Measurements from ENCODE around the gene NBEA. TPM values are rescaled to one million over a fixed set of nuclear protein-coding genes. Genes with fewer than 3 reads are reported as not detected.

NBEA gene
- total RNA-seq, 1 donor from 2014 or later: 6.1 TPM

DNA sequence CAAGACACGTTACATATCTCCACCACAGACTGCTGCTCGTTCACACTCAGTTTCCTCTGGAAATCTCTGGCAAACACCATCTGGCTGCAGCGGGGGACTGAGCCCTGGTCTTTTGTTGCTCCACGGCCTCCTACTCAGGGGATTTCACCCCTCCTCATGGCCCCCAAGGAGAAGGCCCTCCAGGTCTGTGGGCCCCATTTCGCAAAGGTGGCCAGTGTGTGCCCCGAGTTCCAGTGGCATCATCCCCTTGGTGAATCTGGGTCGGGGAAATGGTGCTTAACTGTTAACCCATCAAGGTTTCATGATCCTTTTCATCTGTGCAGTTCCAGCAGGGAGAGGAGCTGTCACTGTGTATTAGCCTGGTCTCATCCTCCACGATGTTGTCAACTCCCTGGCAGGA lies 769.8 kb downstream of the NBEA start:
- no peak for DNase-seq (ENCODE audit: low read depth)

DNA sequence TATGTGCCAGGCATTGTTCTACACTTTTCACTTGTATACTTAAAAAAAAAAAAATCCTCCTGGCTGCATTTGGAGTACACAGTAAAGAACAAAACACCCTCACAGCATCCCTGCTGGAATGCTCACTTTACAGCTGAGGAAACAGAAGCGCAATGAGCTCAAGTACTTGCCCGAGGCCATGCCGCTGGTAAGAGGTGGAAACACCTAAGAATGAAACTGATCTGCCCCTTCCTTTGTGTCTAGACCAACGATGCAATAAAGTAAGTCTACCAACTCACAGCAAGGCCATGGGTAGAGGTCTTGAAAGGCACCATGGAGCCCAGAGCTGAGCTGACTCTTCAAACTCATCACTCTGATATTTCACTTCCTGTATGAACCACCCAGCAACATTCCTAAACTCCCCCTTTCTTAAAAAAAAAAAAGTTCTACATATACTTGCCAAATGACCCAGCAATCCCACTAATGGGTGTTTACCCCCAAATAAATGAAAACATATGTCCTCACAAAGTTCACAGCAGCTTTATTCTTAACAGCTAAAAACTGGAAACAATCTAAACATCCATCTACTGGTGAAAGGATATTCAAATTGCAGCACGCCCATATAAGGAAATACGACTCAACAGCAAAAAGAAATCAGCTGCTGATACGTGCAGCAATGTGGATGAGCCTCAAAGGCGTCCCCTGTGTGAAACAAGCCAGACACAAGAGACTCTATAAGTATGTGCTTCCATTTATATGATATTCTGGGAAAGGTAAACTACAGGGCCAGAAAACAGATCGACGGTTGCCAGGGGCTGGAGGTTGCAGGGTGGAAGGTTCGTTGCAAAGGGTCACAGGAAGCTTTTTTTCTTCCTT lies 771.1 kb downstream of the NBEA start:
- DNase-seq (ENCODE audit: low read depth): no peak
- TF ChIP-seq, protein P1, sequence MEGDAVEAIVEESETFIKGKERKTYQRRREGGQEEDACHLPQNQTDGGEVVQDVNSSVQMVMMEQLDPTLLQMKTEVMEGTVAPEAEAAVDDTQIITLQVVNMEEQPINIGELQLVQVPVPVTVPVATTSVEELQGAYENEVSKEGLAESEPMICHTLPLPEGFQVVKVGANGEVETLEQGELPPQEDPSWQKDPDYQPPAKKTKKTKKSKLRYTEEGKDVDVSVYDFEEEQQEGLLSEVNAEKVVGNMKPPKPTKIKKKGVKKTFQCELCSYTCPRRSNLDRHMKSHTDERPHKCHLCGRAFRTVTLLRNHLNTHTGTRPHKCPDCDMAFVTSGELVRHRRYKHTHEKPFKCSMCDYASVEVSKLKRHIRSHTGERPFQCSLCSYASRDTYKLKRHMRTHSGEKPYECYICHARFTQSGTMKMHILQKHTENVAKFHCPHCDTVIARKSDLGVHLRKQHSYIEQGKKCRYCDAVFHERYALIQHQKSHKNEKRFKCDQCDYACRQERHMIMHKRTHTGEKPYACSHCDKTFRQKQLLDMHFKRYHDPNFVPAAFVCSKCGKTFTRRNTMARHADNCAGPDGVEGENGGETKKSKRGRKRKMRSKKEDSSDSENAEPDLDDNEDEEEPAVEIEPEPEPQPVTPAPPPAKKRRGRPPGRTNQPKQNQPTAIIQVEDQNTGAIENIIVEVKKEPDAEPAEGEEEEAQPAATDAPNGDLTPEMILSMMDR (IDR thresholded peaks at IDR 0.05; ENCODE audit: insufficient read depth, low read length, poor library complexity, severe bottlenecking): no peak

More for the DNA sequence above, 769.8 kb downstream of the NBEA start:
- no peak overlapping the region for H3K4me3 ChIP-seq (ENCODE audit: low read depth, low read length)
- TF ChIP-seq, protein P1 (IDR thresholded peaks at IDR 0.05; ENCODE audit: insufficient read depth, low read length, poor library complexity, severe bottlenecking): no peak
- no peaks in the 10 kb centered on the region for H3K36me3 ChIP-seq (ENCODE audit: control insufficient read depth, insufficient read depth, low read length)
- no peaks in the 10 kb centered on the region for H3K27me3 ChIP-seq (ENCODE audit: control insufficient read depth, insufficient read depth, low read length)

DNA sequence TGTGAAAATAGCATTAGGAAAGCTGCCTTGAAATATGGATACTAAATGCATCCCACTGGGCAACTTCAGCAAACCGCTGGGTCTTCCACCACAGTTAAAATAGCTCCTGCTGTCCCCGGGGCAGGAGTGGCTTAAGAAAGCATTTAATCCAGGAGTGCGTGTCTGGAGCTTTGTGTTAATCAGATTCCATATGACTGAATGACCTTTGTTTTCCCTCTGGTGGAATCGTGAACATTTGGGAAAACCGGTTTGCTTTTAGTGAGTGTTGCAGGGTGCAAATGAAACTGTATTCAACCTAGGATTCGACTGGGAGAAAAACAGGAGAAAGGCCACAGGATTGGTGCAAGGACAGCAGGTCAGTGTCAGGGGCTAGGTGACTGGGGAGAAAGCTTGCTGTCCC lies 772.1 kb downstream of the NBEA start:
- Histone ChIP-seq H3K27me3 (ENCODE audit: control insufficient read depth, insufficient read depth, low read length) (no peaks in the 10 kb centered on the region), H3K4me3 (ENCODE audit: low read depth, low read length) (no peak overlapping the region), H3K36me3 (ENCODE audit: control insufficient read depth, insufficient read depth, low read length) (no peaks in the 10 kb centered on the region)
- TF ChIP-seq, protein P1 (IDR thresholded peaks at IDR 0.05; ENCODE audit: insufficient read depth, low read length, poor library complexity, severe bottlenecking): no peak
- DNase-seq (ENCODE audit: low read depth): no peak

More for the DNA sequence above, 771.1 kb downstream of the NBEA start:
- Histone ChIP-seq H3K4me3 (ENCODE audit: low read depth, low read length) (no peak overlapping the region), H3K27me3 (ENCODE audit: control insufficient read depth, insufficient read depth, low read length) (no peaks in the 10 kb centered on the region), H3K36me3 (ENCODE audit: control insufficient read depth, insufficient read depth, low read length) (no peaks in the 10 kb centered on the region)

DNA sequence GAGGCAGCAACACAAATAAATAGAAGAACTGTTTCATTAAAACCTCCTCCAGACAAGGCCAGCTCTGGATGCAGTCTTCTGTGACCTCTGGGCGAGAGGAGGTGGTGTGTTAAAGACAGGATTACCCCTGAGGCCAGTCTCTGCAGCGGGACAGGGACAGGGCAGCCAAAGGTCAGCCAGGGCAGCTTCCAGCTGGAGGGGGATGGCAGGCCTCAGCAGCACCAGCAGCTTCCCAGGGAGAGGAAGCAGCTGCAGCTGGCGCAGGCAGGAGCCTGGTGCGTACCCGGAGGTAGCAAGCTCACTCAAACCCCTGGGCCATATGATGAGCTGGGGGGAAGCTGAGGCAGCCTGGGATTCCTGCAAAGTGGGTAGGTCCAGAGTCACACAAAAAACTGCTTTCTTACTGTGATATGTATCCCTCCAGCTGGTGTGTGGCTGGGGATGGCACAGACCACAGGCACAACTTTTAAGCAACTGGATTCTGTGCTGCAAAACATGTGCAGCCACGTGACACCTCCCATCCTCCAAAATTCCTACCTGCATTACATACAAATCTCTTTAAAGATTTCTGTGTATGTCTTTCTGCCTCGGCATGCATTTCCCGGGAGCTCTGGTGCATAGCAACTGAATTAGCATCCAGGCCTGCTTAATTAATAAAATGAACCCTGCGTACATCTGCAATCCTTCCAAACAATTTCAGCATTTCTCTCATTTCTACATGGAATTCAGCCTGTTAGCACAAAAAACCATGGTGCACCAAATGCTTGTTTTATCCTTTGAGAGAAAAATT lies 772.7 kb downstream of the NBEA start:
- Histone ChIP-seq H3K27me3 (ENCODE audit: control insufficient read depth, insufficient read depth, low read length) (no peaks in the 10 kb centered on the region), H3K4me3 (ENCODE audit: low read depth, low read length) (no peak overlapping the region), H3K36me3 (ENCODE audit: control insufficient read depth, insufficient read depth, low read length) (no peaks in the 10 kb centered on the region)
- DNase-seq (ENCODE audit: low read depth): no peak
- TF ChIP-seq, protein P1 (IDR thresholded peaks at IDR 0.05; ENCODE audit: insufficient read depth, low read length, poor library complexity, severe bottlenecking): no peak

DNA sequence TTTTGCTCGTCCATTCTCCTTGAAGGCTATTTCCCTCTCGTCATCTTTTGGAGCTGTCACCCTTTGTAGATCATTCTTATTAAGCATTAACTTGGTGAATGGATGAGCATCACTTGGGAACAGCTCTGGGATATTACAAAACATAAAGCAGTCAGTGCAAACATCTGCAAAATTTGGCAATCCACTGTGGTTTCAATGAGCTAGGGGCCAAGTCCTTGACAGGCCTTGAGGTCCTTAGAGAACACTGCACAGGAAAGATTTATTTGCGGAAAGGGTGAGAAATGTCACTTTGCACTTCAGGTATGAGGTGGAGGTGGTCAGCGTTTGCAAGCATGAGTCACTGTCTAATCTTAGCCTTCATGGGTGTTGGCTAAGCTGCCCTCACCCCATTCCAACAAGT lies 774.1 kb downstream of the NBEA start:
- DNase-seq (ENCODE audit: low read depth): no peak
- TF ChIP-seq, protein P1 (IDR thresholded peaks at IDR 0.05; ENCODE audit: insufficient read depth, low read length, poor library complexity, severe bottlenecking): no peak
- H3K27me3 ChIP-seq (ENCODE audit: control insufficient read depth, insufficient read depth, low read length): no peaks in the 10 kb centered on the region
- no peaks in the 10 kb centered on the region for H3K36me3 ChIP-seq (ENCODE audit: control insufficient read depth, insufficient read depth, low read length)
- no peak overlapping the region for H3K4me3 ChIP-seq (ENCODE audit: low read depth, low read length)

Measured in kidney epithelial cell (primary cell).